Fibroblast of mammary gland (primary cell): ENCODE results near the gene ATP4B.

ENCODE experiments used
- DNase-seq: peaks from one replicate; pipeline ENCODE4 v3.0.0-alpha.2; 2010; ENCODE audit warnings: low read depth
- H3K4me3 ChIP-seq: 2 replicates; pipeline ENCODE4 v1.5.1; 2011; ENCODE audit warnings: low read depth, mild to moderate bottlenecking, low read length, moderate library complexity; ENCODE audit not compliant: control insufficient read depth
- TF ChIP-seq, protein P1 (sequence below): conservative IDR thresholded peaks from 2 replicates; pipeline ENCODE4 v1.5.1; 2011; ENCODE audit warnings: low read depth, low read length, inconsistent platforms; ENCODE audit not compliant: control insufficient read depth, insufficient read depth

Gene ATP4B

DNA sequence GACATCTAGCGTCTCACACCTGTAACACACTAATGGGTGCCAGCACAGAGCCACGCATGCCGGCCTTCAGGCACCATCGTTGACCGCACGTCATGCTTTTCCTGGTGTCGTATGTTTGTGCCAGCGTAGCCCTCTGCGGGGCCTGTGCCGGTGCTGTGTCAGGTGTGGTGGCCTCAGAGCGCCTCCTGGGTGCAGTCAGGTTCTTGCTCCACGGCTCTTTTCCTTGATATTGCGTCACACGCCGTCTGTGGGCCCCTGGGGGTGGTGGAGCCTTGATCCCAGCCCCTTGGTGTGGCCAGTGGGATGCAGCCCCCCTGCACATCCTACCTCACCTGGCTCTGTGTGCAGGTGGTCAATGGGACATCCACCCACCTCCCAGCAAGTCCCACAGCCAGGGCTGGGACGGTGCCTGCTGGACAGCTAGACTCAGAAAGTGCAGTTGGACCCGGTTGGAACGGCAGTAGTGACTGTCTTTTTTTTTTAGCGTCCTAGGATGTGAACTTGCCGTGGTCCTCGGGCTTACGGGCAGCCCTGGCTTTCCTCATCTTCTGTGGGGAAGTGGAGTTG lies 48.9 kb downstream of the ATP4B start:
- H3K4me3 ChIP-seq, result no peak overlapping the region
- TF ChIP-seq, protein P1, sequence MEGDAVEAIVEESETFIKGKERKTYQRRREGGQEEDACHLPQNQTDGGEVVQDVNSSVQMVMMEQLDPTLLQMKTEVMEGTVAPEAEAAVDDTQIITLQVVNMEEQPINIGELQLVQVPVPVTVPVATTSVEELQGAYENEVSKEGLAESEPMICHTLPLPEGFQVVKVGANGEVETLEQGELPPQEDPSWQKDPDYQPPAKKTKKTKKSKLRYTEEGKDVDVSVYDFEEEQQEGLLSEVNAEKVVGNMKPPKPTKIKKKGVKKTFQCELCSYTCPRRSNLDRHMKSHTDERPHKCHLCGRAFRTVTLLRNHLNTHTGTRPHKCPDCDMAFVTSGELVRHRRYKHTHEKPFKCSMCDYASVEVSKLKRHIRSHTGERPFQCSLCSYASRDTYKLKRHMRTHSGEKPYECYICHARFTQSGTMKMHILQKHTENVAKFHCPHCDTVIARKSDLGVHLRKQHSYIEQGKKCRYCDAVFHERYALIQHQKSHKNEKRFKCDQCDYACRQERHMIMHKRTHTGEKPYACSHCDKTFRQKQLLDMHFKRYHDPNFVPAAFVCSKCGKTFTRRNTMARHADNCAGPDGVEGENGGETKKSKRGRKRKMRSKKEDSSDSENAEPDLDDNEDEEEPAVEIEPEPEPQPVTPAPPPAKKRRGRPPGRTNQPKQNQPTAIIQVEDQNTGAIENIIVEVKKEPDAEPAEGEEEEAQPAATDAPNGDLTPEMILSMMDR, result no peak

DNA sequence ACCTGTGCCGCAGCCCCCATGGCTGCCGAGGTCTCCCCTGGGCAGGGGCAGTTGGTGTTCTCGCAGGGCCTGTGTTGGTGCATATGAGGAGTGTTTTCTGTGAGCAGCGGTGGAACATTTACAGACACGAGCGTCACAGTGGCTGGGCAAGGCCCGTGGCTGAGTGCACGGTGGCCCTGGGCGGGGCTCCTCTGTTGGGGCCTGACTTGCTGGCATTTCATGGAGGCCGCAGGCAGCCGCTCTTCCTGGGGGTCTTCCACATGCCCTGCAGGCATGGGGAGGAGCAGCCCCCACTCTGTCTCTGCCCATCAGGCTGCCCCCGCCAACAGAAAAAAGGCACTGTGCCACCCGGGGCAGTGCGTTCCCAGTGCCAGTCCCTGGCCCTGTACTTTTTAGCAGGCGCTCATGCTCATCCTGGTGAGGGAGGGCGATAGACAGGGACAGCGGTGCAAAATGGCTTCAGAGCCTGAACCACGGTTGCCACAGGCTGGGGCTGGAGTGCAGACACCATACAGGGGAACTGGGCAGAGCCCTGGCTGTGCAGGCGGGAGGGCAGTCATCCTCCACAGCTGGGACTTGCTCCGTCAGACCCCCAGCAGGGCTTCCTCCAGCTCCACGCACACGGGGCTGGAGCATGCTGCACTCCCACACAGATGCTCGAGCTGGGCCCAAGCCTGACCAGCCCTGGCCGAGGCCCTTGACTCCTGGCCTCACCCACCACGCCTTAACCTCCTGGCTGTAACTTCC lies 49.9 kb downstream of the ATP4B start:
- no peak for DNase-seq
- TF ChIP-seq, protein P1, result no peak
- H3K4me3 ChIP-seq, result no peak overlapping the region

More for the DNA sequence above, 48.9 kb downstream of the ATP4B start:
- DNase-seq, result no peak

DNA sequence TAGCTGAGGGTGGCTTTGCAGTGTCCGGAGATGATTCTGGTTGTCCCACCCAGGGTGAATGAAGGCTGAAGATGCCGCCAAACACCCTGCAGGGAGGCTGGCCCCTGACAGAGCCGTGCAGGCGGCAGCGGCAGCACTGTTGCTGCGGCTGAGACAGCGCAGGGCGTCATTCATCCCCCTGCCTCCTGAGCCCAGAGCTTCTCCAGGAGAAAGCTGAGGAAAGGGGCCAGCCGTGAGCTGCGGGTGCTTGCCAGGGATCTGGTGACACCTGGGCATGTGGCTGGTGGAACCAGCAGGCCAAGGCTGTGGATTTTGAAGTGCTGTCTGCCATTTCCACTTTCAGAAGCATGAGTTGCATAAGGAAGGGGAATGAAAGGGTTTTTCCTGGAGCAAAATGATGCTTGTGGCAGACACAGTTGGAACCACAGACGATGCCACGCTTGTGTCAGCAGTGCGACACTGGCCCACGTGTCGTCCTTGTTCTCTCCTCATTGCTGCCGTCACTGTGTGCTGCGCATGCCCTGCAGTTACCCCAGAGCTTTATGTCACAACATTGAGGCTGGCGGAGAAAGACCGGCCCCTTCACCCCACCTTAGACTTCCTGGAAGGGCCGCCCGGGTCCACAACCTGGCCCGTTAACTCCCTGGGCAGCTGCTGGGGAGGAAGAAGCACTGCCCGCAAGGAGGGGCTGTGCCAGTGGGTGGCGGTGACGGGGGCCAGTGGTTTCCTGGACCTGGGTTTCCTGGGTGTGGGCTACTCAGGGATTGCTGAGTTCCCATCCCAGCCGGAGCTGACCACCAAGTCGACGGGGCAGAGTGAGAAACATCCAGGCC lies 50.7 kb downstream of the ATP4B start:
- no peak overlapping the region for H3K4me3 ChIP-seq
- TF ChIP-seq, protein P1, result no peak
- no peak for DNase-seq

DNA sequence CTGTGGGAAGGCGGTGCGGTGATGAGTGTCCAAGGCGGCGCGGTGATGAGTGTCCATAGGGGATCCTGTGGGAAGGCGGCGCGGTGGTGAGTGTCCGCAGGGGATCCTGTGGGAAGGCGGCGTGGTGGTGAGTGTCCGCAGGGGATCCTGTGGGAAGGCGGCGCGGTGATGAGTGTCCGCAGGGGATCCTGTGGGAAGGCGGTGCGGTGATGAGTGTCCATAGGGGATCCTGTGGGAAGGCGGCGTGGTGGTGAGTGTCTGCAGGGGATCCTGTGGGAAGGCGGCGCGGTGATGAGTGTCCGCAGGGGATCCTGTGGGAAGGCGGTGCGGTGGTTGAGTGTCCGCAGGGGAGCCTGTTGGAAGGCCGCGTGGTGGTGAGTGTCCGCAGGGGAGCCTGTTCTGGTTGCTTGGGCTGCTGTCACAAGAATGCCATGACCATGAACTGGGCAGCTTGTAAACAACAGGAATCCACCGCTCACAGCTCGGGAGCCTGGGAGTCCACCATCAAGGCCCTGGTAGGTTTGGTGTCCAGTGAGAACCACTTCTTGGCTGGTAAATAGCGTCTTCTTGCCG lies 52.0 kb downstream of the ATP4B start:
- TF ChIP-seq, protein P1, result no peak

DNA sequence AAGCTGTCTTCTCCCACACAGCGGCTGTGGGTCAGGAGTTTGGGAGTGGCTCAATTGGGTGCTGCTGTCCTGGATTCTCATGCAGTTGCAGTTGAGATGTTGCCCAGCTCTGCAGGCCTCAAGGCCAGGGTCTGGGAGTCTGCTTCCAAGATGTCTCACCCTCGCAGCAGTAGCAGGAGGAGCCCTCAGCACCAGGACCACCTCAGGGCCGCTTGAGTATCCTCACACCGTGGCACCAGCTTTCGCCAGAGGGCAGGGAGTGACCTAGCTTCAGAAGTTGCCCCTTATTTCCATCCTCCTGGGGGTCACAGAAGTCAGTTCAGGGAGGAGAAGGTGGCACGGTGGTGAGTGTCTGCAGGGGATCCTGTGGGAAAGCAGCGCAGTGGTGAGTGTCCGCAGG lies 52.5 kb downstream of the ATP4B start:
- TF ChIP-seq, protein P1, result no peak
- no peak for DNase-seq
- no peak overlapping the region for H3K4me3 ChIP-seq

More for the DNA sequence above, 52.0 kb downstream of the ATP4B start:
- no peak for DNase-seq
- no peak overlapping the region for H3K4me3 ChIP-seq

DNA sequence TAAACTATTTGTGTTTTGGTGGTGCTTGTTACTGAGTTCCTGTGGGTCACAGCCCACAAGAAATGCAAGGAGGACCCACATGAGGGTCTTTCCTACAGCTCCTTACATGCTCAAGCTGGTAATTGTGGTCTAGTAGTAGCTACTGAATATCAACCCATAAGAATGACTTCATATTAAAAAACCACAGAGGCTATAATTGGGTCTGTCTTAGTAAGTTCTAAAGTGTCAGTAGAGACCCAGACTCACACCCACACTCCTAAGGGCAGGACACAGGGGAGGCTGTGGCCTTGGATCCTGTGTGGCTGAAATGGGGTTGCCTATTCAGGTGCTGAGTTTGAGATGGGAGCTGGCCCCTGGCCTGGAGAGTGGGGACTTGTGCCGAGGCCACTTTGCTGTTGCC lies 53.8 kb downstream of the ATP4B start:
- no peak overlapping the region for H3K4me3 ChIP-seq
- no peak for DNase-seq
- TF ChIP-seq, protein P1, result no peak
